K562 treated with DMSO at 1 percent for 24 hours (cell line): Measurements from ENCODE around the gene ZDHHC12. TPM values are rescaled to one million over a fixed set of nuclear protein-coding genes. Genes with fewer than 3 reads are reported as not detected.

Experiments
- total RNA-seq: library from RNA; unstranded; fragments of 300-600 nt; gene quantifications from 2 replicates; pipeline ENCODE4 v1.2.3, GENCODE V29; 2022; ENCODE audit warnings: low read depth; ENCODE audit not compliant: insufficient read depth

The ZDHHC12 gene, protein sequence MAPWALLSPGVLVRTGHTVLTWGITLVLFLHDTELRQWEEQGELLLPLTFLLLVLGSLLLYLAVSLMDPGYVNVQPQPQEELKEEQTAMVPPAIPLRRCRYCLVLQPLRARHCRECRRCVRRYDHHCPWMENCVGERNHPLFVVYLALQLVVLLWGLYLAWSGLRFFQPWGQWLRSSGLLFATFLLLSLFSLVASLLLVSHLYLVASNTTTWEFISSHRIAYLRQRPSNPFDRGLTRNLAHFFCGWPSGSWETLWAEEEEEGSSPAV
- 95.0 and 101 TPM in 2 replicates for total RNA-seq

DNA sequence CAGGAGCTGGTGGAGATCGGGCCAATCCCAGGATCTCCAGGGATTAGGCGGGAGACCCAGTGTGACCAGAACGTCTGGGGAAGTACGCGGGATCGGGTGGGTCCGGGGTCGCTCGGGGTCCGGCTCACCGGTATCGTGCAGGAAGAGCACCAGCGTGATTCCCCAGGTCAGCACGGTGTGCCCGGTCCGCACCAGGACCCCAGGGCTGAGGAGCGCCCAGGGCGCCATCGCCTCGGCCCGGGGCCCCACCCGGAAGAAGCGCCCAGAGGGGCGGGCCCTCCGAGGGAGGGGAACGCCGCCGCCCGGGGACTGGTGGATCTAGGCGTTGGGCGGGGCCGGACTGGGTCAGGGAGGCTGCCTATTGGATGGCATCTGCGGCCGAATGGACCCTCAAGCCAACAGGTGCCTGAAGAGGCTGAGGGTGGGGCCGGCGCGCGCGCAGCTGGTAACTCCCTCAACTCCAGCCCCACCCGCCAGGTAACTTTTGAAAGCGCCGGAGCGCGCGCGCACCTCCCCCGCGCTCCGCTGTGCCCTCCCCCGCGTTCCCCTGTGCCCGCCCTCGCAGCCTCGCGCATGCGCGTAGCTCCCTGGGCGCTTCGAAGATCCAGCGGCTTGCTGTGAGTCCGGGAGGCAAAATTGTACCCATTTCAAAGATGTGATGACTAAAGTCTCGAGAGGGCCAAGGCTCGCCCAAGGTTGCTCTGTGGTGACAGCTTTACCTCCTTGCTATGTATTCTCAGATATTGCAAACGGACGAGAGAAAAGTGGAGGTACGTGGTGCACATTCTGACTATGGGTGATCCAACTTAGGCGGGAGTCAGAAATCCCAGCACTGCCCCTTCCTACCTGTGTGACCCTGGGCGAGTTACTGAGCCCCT lies at the start of gene ZDHHC12:
Gene ZDHHC12, minus strand, starts transcription at position 262 of the 878 bp plus-strand sequence. Its CDS starts 34 bp downstream, at position 228.

DNA sequence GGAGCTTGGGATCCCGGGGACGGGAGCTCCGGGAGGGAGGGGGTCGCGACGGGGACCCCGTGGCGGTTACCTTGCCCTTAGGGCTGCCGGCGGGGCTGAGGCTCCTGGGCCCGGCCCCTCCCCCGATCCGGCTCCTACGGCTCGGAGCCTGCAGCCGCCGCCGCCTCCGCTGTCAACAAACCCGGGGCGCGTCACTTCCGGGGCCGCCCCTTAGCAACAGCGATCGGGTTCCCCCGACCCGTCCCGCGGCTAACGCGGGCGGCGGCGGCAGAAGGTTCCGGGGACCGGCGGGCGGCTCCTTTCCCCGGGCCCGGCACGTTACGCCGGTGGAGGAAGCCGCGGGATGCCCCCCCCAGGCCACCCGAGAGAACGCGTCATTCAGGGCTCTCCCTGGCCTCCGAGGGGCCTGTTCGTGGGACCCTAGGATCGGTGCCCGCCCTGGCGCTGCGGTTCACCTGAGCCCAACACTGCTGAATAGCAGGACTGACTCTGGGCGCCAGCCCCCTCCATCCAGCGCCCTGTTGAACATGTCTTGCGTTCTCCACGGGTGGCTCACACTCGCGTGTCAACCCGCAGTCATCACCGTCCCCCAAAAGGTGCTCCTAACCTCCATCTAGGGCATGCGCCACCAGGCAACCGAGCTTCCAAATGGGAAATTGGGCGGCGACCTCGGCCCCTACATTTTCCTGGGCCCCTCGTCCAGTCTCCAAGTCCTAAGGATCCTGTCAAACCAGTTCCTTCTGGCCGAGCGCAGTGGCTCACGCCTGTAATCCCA lies 48.0 kb upstream of the ZDHHC12 start, which contains the start of gene ZER1:
Gene ZER1, minus strand, starts transcription at position 183 of the 775 bp plus-strand sequence. CDS start 16,362 bp downstream, outside the sequence.

DNA sequence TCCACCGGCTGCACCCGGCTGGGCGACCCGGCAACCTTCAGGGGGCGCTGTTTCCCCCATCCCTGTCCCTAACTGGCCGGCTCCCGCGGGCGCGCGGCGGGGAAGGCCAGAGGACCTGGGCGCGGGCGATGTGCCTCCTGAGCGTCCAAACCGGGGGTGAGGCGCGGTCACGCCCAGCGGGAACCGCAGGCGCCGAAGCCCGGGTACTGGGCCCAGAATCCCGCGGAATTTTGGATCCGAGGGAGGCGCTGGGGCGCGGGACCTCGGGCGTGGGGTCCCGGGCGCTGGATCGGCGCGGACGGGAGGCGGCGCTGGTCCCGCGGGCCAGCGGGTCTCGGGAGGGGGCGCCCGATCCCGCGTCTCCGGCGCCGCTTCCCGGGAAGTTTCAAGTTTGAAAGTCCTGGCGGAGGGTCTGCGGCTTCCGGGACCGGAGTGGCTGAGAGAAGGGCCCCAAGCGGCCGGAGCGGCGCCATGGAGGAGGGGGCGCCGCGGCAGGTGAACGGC lies 21.4 kb downstream of the ZDHHC12 start, which contains the start of gene PKN3:
Gene PKN3, plus strand, starts transcription at position 59 of the 504 bp plus-strand sequence. Its CDS starts 413 bp downstream, at position 472.

DNA sequence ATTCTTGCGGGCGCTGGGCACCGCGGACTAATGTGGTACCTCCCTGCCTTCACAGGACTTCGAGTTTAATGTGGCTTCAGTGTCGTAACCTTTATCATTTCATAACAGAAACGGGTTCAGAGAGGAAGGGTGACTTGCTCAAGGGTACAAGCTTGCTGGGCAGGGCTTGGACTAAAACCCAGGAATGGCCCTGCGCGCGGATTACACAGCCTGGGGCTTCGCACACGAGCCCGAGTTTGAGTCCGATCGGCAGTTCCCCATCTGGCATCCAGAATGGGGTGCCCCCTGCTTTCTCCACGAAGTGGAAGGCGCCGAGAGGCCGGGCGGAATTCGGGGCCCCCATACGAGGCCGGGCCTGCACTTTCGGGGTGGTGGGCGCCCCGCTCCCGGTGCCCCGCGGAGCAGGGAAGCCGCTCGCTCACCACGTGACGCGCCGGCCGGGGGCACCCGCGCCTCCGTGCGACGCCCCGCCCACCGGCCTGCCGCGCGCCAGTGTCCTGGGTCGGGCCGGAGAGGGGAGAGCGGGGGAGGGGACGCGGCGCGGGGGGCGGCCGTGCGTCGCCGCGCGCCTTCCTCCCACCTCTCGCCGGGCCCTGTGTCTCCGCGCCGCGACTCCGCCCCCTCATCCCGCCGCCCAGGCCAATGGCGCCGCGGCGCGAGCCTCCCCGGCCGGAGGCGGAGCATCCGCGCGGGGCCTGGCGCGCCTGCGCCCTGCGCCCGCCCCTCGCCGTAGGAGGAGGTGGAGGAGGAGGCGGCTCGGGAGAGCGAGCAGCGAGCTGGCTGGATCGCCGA lies 35.2 kb downstream of the ZDHHC12 start, which contains the start of gene SET:
Gene SET, plus strand, starts transcription at position 722 of the 792 bp plus-strand sequence. CDS start 361 bp downstream, outside the sequence.

Other genes with a start within 250 kb of the ZDHHC12 start
- gene GLE1, start 219.4 kb downstream of the ZDHHC12 start, total RNA-seq: 35.7 and 41.9 TPM in 2 replicates
- gene SPTAN1, start 171.5 kb downstream of the ZDHHC12 start, total RNA-seq: 71.4 and 72.3 TPM in 2 replicates
- gene DYNC2I2, start 67.3 kb downstream of the ZDHHC12 start, total RNA-seq: 218 and 251 TPM in 2 replicates
- gene SET, start 34.9 kb downstream of the ZDHHC12 start, total RNA-seq: 256 and 274 TPM in 2 replicates
- 41.9 and 43.0 TPM in 2 replicates for gene PKN3, start 21.6 kb downstream of the ZDHHC12 start, total RNA-seq
- gene ZER1, start 47.8 kb upstream of the ZDHHC12 start, total RNA-seq: 45.1 and 47.5 TPM in 2 replicates
- 48.1 and 49.2 TPM in 2 replicates for gene TBC1D13, start 63.1 kb upstream of the ZDHHC12 start, total RNA-seq
- 217 and 239 TPM in 2 replicates for gene ENDOG, start 94.4 kb upstream of the ZDHHC12 start, total RNA-seq
- gene SPOUT1, start 105.7 kb upstream of the ZDHHC12 start, total RNA-seq: 28.2 and 29.7 TPM in 2 replicates
- gene KYAT1, start 157.8 kb upstream of the ZDHHC12 start, total RNA-seq: 18.6 and 23.8 TPM in 2 replicates
- gene LRRC8A, start 158.0 kb upstream of the ZDHHC12 start, total RNA-seq: 41.7 and 44.5 TPM in 2 replicates
- 0.73 and 0.95 TPM in 2 replicates for gene PHYHD1, start 196.9 kb upstream of the ZDHHC12 start, total RNA-seq
- gene DOLK, start 223.5 kb upstream of the ZDHHC12 start, total RNA-seq: 21.9 and 23.8 TPM in 2 replicates
- 63.9 and 64.0 TPM in 2 replicates for gene NUP188, start 223.6 kb upstream of the ZDHHC12 start, total RNA-seq